ENCODE results near the gene LOXL1.

LOXL1 gene

GRCh38 chr15:73926219-73927002 is at the start of gene LOXL1:
Gene LOXL1, plus strand, starts transcription at chr15:73926462. Its CDS starts 322 bp downstream, at chr15:73926784.
- no peak for DNase-seq

GRCh38 chr15:73879426-73879825 is 46.8 kb upstream of the LOXL1 start:
- no peak for DNase-seq

GRCh38 chr15:73881579-73882320 is 44.5 kb upstream of the LOXL1 start:
- DNase-seq: no peak

- no peak for DNase-seq
These were observed 43.4 kb upstream of the LOXL1 start for GRCh38 chr15:73882761-73883419.

GRCh38 chr15:73884159-73884558 is 42.1 kb upstream of the LOXL1 start:
- no peak for DNase-seq

- no peak for DNase-seq
These were observed 40.1 kb upstream of the LOXL1 start for GRCh38 chr15:73885954-73886700.

- DNase-seq: no peak
These were observed 39.4 kb upstream of the LOXL1 start for GRCh38 chr15:73886717-73887345.

- no peak for DNase-seq
These were observed 38.8 kb upstream of the LOXL1 start for GRCh38 chr15:73887481-73887880.

GRCh38 chr15:73888224-73889041 is 37.8 kb upstream of the LOXL1 start:
- DNase-seq: no peak

GRCh38 chr15:73889053-73889761 is 37.1 kb upstream of the LOXL1 start:
- DNase-seq: no peak

GRCh38 chr15:73889762-73890124 is 36.5 kb upstream of the LOXL1 start:
- no peak for DNase-seq

GRCh38 chr15:73891328-73892315 is 34.6 kb upstream of the LOXL1 start:
- DNase-seq: no peak

- DNase-seq: no peak
These were observed 33.6 kb upstream of the LOXL1 start for GRCh38 chr15:73892446-73893226.

- no peak for DNase-seq
These were observed 32.0 kb upstream of the LOXL1 start for GRCh38 chr15:73894133-73894814.

- DNase-seq: no peak
These were observed 28.6 kb upstream of the LOXL1 start for GRCh38 chr15:73897441-73898261.

- DNase-seq: no peak
These were observed 26.8 kb upstream of the LOXL1 start for GRCh38 chr15:73899197-73900094.

Data from cerebellar nuclear complex (tissue), 1 donor.